ENCODE measurements around the gene NDUFS1.
"Not testable (repeated sequence)": the region's sequence is repeated elsewhere in the genome, so short reads cannot be mapped to it uniquely, and the experiment has no call there.

NDUFS1 gene

DNA sequence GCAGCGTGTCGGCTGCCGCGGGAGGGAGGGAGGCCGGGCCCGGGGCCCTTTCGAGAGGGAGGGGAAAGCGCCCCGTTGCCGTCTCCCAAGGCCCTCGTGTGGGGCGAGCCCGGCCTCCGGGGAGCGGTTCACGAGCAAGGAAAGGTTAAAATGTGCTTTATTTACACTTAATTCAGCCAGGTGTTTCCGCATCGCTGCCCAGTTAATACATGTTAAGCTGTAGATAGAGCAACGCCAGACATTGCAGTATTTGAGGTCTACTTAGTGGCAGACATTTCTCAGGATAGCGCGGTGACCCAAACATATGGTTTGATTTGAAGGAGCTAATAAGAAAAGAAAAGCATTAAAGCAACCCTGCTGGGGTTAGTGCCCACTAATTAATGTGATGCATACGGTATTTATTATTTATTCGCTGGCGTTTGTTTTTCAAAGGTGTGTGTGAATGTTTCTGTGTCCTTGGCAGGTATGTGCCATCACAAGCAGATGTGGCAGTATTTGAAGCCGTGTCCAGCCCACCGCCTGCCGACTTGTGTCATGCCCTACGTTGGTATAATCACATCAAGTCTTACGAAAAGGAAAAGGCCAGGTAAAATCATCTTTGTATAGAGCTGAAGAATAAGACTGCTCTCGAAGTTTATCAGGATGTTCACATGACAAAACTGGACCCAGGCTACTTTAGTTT is 1.0 kb upstream of the NDUFS1 start:
- peaks cover 13% of the 10 kb centered on the region; the same call in 1 of the 2 replicates for H3K4me1 ChIP-seq (ENCODE audit: low read length)
- no peaks in the 10 kb centered on the region for H3K27me3 ChIP-seq (replicated peaks; ENCODE audit: insufficient read depth, low read length)
- peak overlapping the region; percentile 98 for H3K9ac ChIP-seq (ENCODE audit: low read length)
- peak overlapping the region; percentile 73 for H2AFZ ChIP-seq (ENCODE audit: low read length)
- no peaks in the 10 kb centered on the region for H3K9me2 ChIP-seq (replicated peaks; ENCODE audit: insufficient read depth, low read length)
- peak overlapping the region; percentile 83 for H3K4me2 ChIP-seq (ENCODE audit: low read depth, low read length)
- no peaks in the 10 kb centered on the region for H3K9me3 ChIP-seq (replicated peaks; ENCODE audit: insufficient read depth, low read length)
- peaks cover 41% of the 10 kb centered on the region for H3F3A ChIP-seq (ENCODE audit: insufficient read depth, low read length)
- H3K4me3 ChIP-seq (ENCODE audit: low read length) = peak overlapping the region; percentile 92
- DNase-seq = peak; percentile 63
- H3K27ac ChIP-seq (ENCODE audit: low read length) = peak overlapping the region; percentile 86
- peaks cover 8% of the 10 kb centered on the region; the same call in 1 of the 2 replicates for H4K20me1 ChIP-seq (ENCODE audit: insufficient read depth, low read length)
- peaks cover 76% of the 10 kb centered on the region for H3K79me2 ChIP-seq (ENCODE audit: low read length)
- TF ChIP-seq EZH2 (optimal IDR thresholded peaks at IDR 0.05; ENCODE audit: low read depth, low read length) (no peak), EZH2phosphoT487 (IDR thresholded peaks at IDR 0.05; ENCODE audit: low read length) (no peak)
- TF ChIP-seq, protein P1, sequence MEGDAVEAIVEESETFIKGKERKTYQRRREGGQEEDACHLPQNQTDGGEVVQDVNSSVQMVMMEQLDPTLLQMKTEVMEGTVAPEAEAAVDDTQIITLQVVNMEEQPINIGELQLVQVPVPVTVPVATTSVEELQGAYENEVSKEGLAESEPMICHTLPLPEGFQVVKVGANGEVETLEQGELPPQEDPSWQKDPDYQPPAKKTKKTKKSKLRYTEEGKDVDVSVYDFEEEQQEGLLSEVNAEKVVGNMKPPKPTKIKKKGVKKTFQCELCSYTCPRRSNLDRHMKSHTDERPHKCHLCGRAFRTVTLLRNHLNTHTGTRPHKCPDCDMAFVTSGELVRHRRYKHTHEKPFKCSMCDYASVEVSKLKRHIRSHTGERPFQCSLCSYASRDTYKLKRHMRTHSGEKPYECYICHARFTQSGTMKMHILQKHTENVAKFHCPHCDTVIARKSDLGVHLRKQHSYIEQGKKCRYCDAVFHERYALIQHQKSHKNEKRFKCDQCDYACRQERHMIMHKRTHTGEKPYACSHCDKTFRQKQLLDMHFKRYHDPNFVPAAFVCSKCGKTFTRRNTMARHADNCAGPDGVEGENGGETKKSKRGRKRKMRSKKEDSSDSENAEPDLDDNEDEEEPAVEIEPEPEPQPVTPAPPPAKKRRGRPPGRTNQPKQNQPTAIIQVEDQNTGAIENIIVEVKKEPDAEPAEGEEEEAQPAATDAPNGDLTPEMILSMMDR (IDR thresholded peaks at IDR 0.05; ENCODE audit: low read length) = no peak
- H3K36me3 ChIP-seq (replicated peaks; ENCODE audit: insufficient read depth, low read length) = peaks cover 5% of the 10 kb centered on the region; the same call in 1 of the 2 replicates

DNA sequence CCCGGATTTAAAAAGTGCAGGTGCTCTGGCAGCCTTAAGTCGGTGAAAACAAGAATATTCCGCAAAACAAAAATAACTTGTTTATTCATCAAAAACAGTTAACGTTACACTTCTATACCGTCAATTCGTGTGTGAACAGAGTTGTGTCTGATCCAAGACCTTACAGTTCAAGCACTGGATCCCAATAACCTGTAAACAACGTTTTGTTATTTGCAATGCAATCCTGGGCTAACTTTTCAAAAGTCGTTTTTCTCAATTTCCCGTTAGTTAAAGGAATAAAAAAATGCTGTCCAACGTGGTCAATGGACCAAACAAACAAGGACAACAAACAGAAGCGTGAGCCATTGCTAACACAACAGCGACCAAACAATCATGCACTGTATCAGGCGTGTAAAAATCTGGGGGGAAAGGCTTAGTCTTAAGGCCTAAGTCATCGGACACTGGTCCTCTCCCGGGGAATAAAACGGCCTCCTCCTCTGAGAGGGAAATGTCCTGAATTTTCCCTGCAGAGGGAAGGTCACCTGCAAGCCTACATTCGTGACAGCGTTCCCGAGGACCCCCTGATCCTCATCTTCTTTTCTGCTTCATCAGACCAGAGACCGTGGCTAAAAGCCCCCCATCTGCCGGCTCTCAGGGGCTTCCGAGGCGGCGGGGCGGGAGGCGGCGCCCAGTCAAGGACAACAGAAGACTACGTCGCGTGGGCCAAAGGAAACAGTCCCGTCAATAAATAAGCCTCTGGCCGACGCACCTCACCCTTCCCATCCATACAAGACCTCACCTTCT is 490 bp downstream of the NDUFS1 start:
- H3K4me3 ChIP-seq (ENCODE audit: low read length) = peak overlapping the region; percentile 92
- H3K27me3 ChIP-seq (replicated peaks; ENCODE audit: insufficient read depth, low read length) = no peaks in the 10 kb centered on the region
- peaks cover 88% of the 10 kb centered on the region for H3K79me2 ChIP-seq (ENCODE audit: low read length)
- H3F3A ChIP-seq (ENCODE audit: insufficient read depth, low read length) = peaks cover 37% of the 10 kb centered on the region
- no peak for DNase-seq
- TF ChIP-seq EZH2phosphoT487 (IDR thresholded peaks at IDR 0.05; ENCODE audit: low read length) (no peak), EZH2 (optimal IDR thresholded peaks at IDR 0.05; ENCODE audit: low read depth, low read length) (no peak)
- TF ChIP-seq, protein P1 (IDR thresholded peaks at IDR 0.05; ENCODE audit: low read length) = no peak
- peak overlapping the region; percentile 86; the same call in 1 of the 2 replicates for H3K27ac ChIP-seq (ENCODE audit: low read length)
- peaks cover 14% of the 10 kb centered on the region; the same call in 1 of the 2 replicates for H3K4me1 ChIP-seq (ENCODE audit: low read length)
- H2AFZ ChIP-seq (ENCODE audit: low read length) = peak overlapping the region; percentile 73
- no peaks in the 10 kb centered on the region for H3K9me2 ChIP-seq (replicated peaks; ENCODE audit: insufficient read depth, low read length)
- peaks cover 5% of the 10 kb centered on the region; the same call in 1 of the 2 replicates for H3K36me3 ChIP-seq (replicated peaks; ENCODE audit: insufficient read depth, low read length)
- H4K20me1 ChIP-seq (ENCODE audit: insufficient read depth, low read length) = peaks cover 8% of the 10 kb centered on the region; the same call in 1 of the 2 replicates
- peak overlapping the region; percentile 98 for H3K9ac ChIP-seq (ENCODE audit: low read length)
- H3K4me2 ChIP-seq (ENCODE audit: low read depth, low read length) = peak overlapping the region; percentile 99
- H3K9me3 ChIP-seq (replicated peaks; ENCODE audit: insufficient read depth, low read length) = no peaks in the 10 kb centered on the region

DNA sequence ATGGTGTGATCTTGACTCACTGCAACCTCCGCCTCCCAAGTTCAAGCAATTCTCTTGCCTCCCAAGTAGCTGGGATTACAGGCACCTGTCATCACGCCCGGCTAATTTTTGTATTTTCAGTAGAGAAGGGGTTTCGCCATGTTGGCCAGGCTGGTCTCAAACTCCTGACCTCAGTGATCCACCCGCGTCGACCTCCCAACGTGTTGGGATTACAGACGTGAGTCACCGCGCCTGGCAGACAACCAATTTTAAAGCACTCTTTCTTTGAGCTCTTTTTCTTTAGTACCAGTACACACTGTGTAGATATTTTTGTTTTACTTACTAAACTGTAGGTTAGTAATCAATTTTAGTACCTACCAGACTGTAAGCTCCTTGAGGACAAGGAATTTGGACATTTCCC is 2.2 kb downstream of the NDUFS1 start:
- not testable (repeated sequence) for H3K4me3 ChIP-seq (ENCODE audit: low read length); H2AFZ ChIP-seq (ENCODE audit: low read length); DNase-seq; H3K9me3 ChIP-seq (replicated peaks; ENCODE audit: insufficient read depth, low read length); H3K9me2 ChIP-seq (replicated peaks; ENCODE audit: insufficient read depth, low read length); H4K20me1 ChIP-seq (ENCODE audit: insufficient read depth, low read length); H3K27ac ChIP-seq (ENCODE audit: low read length); H3K27me3 ChIP-seq (replicated peaks; ENCODE audit: insufficient read depth, low read length); H3K9ac ChIP-seq (ENCODE audit: low read length); H3K4me2 ChIP-seq (ENCODE audit: low read depth, low read length); H3K36me3 ChIP-seq (replicated peaks; ENCODE audit: insufficient read depth, low read length)
- Histone ChIP-seq H3K79me2 (ENCODE audit: low read length) (peaks cover 89% of the 10 kb centered on the region), H3F3A (ENCODE audit: insufficient read depth, low read length) (peaks cover 21% of the 10 kb centered on the region), H3K4me1 (ENCODE audit: low read length) (peaks cover 19% of the 10 kb centered on the region; the same call in 1 of the 2 replicates)

Data from MM.1S (cell line).